ENCODE results near the gene CT83. TPM values are rescaled to one million over a fixed set of nuclear protein-coding genes. Genes with fewer than 3 reads are reported as not detected.

The CT83 gene
- total RNA-seq, 2 donors from 2014 or later, result not detected

DNA sequence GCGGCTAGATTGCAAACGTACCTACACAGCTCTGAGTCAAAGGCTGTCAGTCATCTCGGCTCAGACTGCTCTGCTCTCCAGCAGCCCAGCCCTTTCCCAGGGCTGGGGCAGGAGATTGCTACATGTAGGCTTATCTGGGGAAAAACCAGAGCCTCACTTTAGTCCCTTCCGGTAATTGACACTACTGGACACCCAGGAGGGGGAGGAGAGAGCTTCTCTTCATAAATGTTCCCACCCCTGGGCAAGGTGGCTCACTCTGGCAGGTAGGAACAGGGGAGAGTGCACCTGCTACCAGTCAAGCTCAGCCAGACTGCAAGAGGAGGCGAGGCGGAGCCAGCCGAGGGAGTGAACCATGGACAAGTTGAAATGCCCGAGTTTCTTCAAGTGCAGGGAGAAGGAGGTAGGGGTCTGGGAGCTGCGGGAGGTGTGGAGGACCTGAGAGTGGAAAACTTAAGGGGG is 26.4 kb downstream of the CT83 start, which contains the start of gene SLC6A14:
TSS of gene SLC6A14 (plus strand) at position 249 of the 459 bp plus-strand sequence. CDS start at position 353, 104 bp downstream.
- intact Hi-C loops (cut with DNase I), result no loop called here
- TF ChIP-seq, protein P1, sequence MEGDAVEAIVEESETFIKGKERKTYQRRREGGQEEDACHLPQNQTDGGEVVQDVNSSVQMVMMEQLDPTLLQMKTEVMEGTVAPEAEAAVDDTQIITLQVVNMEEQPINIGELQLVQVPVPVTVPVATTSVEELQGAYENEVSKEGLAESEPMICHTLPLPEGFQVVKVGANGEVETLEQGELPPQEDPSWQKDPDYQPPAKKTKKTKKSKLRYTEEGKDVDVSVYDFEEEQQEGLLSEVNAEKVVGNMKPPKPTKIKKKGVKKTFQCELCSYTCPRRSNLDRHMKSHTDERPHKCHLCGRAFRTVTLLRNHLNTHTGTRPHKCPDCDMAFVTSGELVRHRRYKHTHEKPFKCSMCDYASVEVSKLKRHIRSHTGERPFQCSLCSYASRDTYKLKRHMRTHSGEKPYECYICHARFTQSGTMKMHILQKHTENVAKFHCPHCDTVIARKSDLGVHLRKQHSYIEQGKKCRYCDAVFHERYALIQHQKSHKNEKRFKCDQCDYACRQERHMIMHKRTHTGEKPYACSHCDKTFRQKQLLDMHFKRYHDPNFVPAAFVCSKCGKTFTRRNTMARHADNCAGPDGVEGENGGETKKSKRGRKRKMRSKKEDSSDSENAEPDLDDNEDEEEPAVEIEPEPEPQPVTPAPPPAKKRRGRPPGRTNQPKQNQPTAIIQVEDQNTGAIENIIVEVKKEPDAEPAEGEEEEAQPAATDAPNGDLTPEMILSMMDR (IDR thresholded peaks at IDR 0.05), result no peak
- Histone ChIP-seq H3K9me3 (no peaks in the 10 kb centered on the region), H3K4me3 (no peak within 1 kb of the TSS), H3K36me3 (no peaks in the 10 kb centered on the region), H3K27me3 (no peaks in the 10 kb centered on the region), H3K9ac (ENCODE audit: low read depth in 2 of 2, low read length in 2 of 2) (no peak within 1 kb of the TSS), H3K4me1 (no peaks in the 10 kb centered on the region), H3K27ac (peak within 1 kb of the TSS; percentile 33)
- DNase-seq, result peak; percentile 25

DNA sequence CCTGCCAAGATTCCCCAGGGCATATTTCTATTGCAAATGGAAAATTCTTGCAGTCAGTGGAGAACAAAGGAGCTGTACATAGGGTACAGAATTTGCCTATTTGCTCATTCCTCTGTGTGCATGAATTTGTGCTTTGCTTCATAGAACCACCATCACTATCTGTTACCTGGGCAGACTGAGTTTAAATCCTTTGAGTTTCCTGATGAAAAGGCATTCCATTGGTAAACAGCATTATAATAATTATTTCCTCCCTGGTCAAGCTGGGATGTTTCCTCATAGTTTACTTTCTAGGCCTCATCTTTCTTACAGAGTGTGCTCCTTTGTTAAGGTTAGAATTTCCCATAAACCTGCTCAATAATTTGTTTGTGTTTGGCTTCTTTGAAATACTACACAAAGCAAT is 27.2 kb downstream of the CT83 start:
- no peak for DNase-seq
- Histone ChIP-seq H3K9ac (ENCODE audit: low read depth in 2 of 2, low read length in 2 of 2) (no peak overlapping the region), H3K9me3 (no peaks in the 10 kb centered on the region), H3K27me3 (no peaks in the 10 kb centered on the region), H3K4me1 (no peaks in the 10 kb centered on the region), H3K27ac (peak overlapping the region; percentile 33), H3K4me3 (no peak overlapping the region), H3K36me3 (no peaks in the 10 kb centered on the region)
- TF ChIP-seq, protein P1 (IDR thresholded peaks at IDR 0.05), result no peak
- intact Hi-C loops (cut with DNase I), result no loop called here

DNA sequence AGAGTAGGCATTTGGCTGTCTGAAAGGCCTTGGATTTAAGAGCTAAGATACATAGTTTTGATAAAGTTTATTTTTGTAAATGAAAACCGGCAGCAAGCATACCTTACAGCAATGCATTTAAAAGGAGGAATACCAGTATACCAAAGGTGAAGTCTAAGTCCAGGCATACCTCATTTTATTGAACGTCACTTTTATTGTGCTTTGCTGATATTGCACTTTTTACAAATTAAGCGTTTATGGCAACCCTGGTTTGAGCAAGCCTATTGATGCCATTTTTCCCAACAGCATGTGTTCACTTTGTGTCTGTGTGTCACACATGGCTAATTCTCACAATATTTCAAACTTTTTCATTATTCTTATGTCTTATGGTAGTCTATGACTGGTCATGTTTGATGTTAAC is 34.8 kb downstream of the CT83 start:
- TF ChIP-seq, protein P1 (IDR thresholded peaks at IDR 0.05), result no peak
- Histone ChIP-seq H3K9me3 (no peaks in the 10 kb centered on the region), H3K27ac (no peak overlapping the region), H3K4me1 (no peaks in the 10 kb centered on the region), H3K36me3 (no peaks in the 10 kb centered on the region), H3K9ac (ENCODE audit: low read depth in 2 of 2, low read length in 2 of 2) (no peak overlapping the region), H3K4me3 (no peak overlapping the region), H3K27me3 (no peaks in the 10 kb centered on the region)
- DNase-seq, result no peak
- intact Hi-C loops (cut with DNase I), result no loop called here

DNA sequence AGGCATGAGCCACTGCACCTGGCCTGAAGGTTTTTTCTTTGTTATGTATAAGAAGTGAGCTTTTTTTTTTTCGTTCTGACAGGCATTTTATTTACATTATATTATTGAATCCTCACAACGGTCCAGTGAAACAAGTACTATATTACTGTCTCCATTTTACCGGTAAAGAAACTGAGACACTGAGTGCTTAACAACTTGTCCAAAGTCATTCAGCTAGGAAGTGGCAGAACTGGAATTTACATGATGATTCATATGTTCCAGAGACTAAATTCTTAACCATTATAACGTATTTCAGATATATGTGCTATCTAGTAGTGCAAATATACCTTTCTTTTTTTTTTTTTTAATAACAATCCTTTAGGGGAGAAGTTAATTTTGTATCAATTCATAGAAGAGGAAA is 44.8 kb downstream of the CT83 start:
- H3K27me3 ChIP-seq, result no peaks in the 10 kb centered on the region
- no peaks in the 10 kb centered on the region for H3K36me3 ChIP-seq
- DNase-seq, result no peak
- H3K9ac ChIP-seq (ENCODE audit: low read depth in 2 of 2, low read length in 2 of 2), result no peak overlapping the region
- TF ChIP-seq, protein P1 (IDR thresholded peaks at IDR 0.05), result no peak
- H3K4me1 ChIP-seq, result no peaks in the 10 kb centered on the region
- intact Hi-C loops (cut with DNase I), result loop anchor here (10.0 kb wide), 1 partner anchor 213 kb away; no protein-coding TSS in a partner anchor
- H3K4me3 ChIP-seq, result no peak overlapping the region
- H3K9me3 ChIP-seq, result no peaks in the 10 kb centered on the region
- no peak overlapping the region for H3K27ac ChIP-seq

DNA sequence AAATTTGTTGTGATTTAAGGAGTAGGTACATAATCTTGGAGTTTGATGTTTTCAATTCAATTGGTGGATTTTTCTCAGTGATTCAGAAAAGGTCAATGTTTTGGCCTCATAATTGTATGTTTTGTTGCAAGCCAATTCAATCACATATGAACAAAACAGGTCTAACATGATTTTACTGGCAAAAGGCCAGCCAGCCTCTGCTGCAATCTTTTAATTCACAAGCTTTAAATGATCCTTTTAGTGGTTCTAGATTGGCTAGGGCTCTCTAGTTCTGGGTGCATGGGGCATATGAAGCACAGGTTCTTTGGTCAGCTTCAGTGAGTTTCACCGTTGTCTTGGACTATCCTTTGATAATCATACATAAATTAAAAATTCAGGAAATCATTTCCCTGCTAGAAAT is 45.6 kb downstream of the CT83 start:
- H3K27me3 ChIP-seq, result no peaks in the 10 kb centered on the region
- no peaks in the 10 kb centered on the region for H3K4me1 ChIP-seq
- no peak overlapping the region for H3K9ac ChIP-seq (ENCODE audit: low read depth in 2 of 2, low read length in 2 of 2)
- H3K9me3 ChIP-seq, result no peaks in the 10 kb centered on the region
- no peak overlapping the region for H3K27ac ChIP-seq
- DNase-seq, result no peak
- H3K36me3 ChIP-seq, result no peaks in the 10 kb centered on the region
- H3K4me3 ChIP-seq, result no peak overlapping the region
- TF ChIP-seq, protein P1 (IDR thresholded peaks at IDR 0.05), result no peak
- intact Hi-C loops (cut with DNase I), result loop anchor here (10.0 kb wide), 1 partner anchor 212 kb away; no protein-coding TSS in a partner anchor
